HG02610 (cell line): Measurements from ENCODE around the gene ZSWIM6.

Source experiments
- ATAC-seq: cut with Tn5 transposase; IDR thresholded peaks from one replicate; pipeline ENCODE4 v1.9.1; 2021; ENCODE audit warnings: mild to moderate bottlenecking, moderate library complexity; ENCODE audit not compliant: unreplicated experiment

The ZSWIM6 gene

GRCh38 chr5:61468483-61468865 lies 136.4 kb downstream of the ZSWIM6 start:
- ATAC-seq: no peak

- no peak for ATAC-seq
Measured at GRCh38 chr5:61471352-61471751, 139.3 kb downstream of the ZSWIM6 start.

- ATAC-seq: no peak
Measured at GRCh38 chr5:61472172-61472958, 140.3 kb downstream of the ZSWIM6 start.

DNA sequence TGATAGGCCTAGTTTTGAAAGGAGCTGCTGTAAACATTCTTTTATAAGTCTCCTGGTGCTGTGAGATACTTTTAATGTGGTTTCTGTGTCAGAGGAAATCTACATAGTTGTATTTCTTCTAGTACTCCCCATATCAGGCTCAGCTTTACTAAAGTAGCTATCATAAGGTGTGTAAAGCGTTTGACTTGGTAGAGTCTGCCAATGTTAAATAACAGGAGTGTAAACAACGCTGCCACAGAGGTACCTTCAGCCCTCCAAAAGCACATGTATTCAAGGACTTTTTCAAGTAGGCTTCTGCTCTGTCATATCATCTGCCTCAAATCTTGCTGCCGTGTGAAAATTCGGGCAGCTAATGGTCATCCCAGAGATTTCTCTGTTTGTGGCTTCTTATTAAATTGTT lies 142.7 kb downstream of the ZSWIM6 start:
- no peak for ATAC-seq

GRCh38 chr5:61477788-61478187 lies 145.7 kb downstream of the ZSWIM6 start:
- no peak for ATAC-seq

DNA sequence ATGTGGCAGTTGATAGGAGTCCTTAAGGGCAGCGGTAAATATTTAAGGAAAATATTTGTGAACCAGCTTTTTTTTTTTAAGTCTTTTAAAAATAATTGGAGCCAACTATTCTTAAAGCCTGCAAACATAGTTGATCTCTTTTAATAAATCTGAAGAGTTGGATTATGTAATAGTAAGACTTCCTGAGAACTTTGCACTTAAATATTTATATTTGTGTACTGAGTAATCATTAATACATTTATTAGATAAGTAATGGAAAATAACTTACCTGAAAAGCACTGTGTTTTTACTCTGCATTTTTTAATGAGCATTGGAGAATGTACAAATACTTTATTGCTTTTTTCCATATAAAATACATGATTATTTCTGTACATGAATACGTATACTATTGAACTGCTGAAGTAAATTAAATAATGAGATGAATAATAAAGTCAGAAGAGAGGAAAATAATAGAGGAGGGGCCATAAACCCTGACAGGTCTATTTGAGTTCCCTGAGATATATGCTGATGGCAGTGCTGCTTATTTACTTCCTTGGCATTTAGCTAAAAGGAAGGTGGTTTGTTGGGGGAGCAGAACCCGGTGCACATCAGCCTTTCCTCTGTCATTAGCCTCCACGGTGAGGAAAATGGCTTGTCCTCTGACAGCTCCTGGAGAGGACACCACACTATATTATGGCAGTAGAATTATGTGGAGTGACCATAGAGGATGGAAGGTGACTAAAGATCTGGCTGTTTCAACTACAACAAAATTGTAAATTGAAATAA lies 148.0 kb downstream of the ZSWIM6 start:
- no peak for ATAC-seq

DNA sequence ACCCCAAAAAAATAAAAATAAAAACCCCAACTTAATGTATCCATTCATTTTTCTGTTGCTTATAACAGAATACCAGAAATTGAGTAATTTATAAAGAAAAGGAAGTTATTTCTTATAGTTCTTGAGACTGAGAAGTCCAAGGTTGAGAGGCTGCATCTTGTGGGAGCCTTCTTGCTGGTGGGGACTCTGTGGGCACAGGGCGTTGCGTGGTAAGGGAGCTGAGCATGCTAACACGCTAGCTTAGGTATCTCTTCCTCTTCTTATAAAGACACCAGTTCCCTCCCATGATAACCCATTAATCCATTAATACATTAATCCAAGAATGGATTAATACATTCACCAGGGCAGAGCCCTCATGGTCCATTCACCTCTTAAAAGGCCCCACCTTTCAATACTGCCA lies 150.9 kb downstream of the ZSWIM6 start:
- no peak for ATAC-seq

DNA sequence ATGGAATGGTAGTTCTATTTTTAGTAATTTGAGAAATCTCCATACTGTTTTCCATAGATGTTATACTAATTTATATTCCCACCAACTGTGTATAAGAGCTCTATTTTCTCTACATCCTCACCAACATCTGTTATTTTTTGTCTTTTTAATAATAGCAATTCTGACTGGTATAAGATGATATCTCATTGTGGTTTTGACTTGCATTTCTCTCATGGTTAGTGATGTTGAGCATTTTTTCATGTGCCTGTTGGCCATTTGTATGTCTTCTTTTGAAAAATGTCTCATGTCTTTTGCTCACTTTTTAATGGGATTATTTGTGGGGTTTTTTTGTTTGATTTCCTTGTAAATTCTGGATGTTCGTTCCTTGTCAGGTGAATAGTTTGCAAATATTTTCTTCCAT lies 154.4 kb downstream of the ZSWIM6 start:
- no peak for ATAC-seq

DNA sequence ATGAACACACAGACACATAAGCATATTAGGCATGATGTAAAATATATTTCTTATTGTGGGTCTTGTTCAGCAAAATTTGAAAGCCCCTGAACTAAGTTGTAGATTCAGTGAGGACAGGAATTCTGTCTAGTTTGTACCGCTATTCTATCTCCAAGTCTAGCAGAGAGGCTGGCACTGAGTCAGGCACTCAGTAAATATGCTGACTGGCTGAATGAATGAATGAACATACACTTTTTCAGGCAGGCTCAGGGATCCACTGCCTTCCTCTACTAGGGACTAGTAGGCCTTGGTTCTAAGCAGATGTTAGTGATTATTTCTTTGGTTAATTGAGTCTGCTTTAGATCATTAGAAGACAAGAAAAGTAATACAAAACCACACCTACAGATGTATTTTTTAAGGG lies 157.5 kb downstream of the ZSWIM6 start:
- ATAC-seq: no peak

- ATAC-seq: no peak
Measured at GRCh38 chr5:61491861-61492260, 159.8 kb downstream of the ZSWIM6 start.

DNA sequence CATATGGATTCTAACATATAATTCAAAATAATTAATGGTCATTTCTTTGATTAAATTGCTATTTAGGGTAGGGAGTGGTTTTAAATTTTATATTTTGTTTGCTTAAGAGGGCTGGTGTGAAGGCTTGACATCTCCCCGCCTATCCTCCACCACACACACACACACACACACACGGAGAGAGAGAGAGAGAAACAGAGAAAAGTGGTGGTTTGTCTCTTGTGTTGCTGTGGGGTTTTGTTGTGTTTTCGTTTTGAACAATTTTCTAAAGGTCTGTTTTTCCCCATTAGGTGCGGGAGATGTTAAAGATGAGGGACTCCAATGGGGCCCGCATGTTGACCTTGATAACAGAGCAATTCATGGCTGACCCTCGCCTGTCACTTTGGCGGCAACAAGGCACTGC lies 161.9 kb downstream of the ZSWIM6 start:
- ATAC-seq: no peak

- ATAC-seq: no peak
Measured at GRCh38 chr5:61496446-61496845, 164.4 kb downstream of the ZSWIM6 start.

GRCh38 chr5:61496860-61497259 lies 164.8 kb downstream of the ZSWIM6 start:
- no peak for ATAC-seq

DNA sequence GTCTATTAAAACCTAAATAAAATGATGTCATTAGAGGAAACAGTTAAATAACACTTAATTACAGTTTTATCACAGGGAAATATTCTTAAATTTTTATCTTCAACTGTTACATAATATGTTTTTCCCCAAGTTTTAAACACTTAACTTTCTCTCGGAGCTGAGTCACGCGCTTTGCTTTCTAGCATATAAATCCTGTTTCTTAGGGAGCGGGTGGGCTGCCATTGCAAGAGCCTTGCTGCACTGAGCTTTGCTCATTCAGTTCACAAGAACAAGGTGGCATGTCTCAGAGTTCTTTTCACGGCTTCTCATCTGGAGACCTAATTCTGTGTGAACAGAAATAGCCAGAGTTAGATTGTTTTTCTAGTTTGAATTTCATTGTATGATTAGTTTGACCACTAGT lies 166.1 kb downstream of the ZSWIM6 start:
- no peak for ATAC-seq

DNA sequence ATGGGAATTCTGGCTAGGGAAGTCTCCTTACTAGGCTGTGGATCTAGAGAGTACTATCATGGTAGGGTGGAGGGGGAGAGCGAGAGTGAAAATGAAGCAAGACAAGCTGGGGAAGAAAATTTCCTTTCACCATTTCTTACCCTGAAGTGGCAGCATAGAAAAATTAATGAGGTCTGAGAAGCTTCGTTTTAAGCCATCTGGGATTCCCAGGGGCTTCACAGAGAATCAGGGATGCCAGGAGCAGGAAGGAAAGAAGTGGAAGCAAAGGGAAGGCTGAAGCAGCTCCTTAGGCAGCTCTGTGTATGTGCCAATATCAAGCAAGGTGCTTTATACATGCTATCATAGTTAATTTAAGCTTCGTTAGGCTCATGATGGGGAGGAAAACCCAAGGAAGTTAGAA lies 169.9 kb downstream of the ZSWIM6 start:
- no peak for ATAC-seq

- ATAC-seq: no peak
Measured at GRCh38 chr5:61504143-61504770, 172.2 kb downstream of the ZSWIM6 start.

- ATAC-seq: no peak
Measured at GRCh38 chr5:61505281-61505680, 173.2 kb downstream of the ZSWIM6 start.

DNA sequence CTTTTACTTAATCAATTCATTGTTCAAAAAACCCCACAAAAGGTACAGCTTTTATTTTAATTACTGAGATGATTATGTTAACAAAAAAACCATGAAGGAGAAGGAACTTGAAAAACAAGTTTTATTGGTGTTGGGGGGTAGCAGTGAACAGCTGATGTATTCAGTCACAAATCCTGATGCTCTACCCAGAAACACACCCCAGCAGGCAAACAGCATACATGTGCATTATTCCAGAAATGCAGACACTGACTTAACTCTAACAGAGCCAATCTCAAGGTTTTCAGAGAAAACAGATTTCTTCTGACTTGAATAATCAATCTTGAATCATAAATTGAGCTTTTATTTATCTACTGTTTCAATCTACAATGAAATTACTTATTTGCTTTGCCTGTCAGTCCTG lies 175.2 kb downstream of the ZSWIM6 start:
- no peak for ATAC-seq

GRCh38 chr5:61516946-61517345 lies 184.9 kb downstream of the ZSWIM6 start:
- ATAC-seq: no peak

DNA sequence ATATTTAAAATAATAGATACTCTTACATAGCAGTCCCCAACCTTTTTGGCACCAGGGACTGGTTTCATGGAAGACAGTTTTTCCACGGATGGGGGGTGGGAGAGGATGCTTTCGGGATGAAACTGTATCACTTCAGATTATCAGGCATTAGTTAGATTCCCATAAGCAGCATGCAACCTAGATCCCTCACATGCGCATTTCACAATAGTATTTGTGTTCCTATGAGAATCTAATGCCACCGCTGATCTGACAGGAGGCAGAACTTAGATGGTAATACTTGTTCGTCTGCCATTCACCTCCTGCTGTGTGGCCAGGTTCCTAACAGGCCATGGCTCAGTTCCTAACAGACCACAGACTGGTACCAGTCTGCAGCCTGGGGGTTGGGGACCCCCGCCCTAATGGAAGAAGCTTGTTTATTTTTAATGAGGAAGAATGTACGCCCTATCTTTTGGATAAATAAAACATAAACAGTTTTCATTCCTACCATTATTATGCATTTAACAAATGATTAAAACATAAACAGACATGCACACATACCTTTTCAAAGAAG lies 187.7 kb downstream of the ZSWIM6 start:
- no peak for ATAC-seq

DNA sequence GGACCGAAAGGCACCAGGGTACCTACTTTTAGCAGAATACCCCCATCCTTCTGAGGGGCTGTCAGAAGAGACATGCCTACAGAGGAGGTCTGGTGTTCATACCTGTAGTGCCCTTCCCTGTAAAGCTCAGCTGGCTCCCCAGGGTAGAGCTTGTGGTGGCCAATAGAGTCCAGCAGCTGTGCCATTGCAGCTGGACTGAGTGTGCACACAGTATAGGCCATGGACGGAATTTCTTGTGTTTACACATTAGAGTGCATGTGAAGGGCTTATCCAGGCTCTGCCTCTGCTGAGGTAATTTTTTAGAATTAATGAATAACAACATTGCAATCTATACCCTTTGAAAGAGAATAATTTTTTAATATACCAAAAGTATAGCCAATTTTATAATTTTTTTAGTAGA lies 191.0 kb downstream of the ZSWIM6 start:
- ATAC-seq: no peak

DNA sequence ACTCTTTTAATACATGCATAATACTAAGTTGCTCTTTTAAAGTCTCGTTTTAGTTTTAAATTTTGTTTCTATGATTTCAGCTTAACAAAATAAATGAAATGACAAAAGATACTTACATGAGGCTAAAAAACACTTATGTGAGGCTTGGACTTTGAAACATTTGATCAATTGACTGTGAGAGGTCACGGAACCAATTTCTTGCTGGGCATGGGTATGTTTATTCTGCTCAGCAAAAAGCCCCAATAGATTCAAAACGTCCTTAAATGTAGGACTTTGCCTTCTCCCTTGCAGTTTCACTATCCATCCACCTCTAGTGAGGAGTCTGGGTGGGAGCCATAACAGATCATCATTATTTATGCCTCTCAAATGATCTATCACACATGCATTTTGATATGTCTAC lies 191.9 kb downstream of the ZSWIM6 start:
- ATAC-seq: no peak
